ENCODE results near the gene MAST1. TPM values are rescaled to one million over a fixed set of nuclear protein-coding genes. Genes with fewer than 3 reads are reported as not detected.

The MAST1 gene
- total and polyA plus RNA-seq, 4 donors = 0.08 to 0.54 (median 0.23) TPM

- TF ChIP-seq REST (IDR thresholded peaks at IDR 0.05) (no peak), YY1 (IDR thresholded peaks at IDR 0.05) (no peak), RXRA (IDR thresholded peaks at IDR 0.05) (no peak), TAF1 (conservative IDR thresholded peaks at IDR 0.05) (no peak), ATF3 (IDR thresholded peaks at IDR 0.05) (no peak), JUND (IDR thresholded peaks at IDR 0.05) (no peak), RAD21 (IDR thresholded peaks at IDR 0.05) (no peak), FOXA2 (IDR thresholded peaks at IDR 0.05) (no peak), EGR1 (IDR thresholded peaks at IDR 0.05; ENCODE audit: low read depth in 2 of 2) (no peak), NR2F2 (IDR thresholded peaks at IDR 0.05) (no peak), SP1 (IDR thresholded peaks at IDR 0.05) (no peak)
Measured at GRCh38 chr19:12884627-12884925, 46.3 kb downstream of the MAST1 start (continued).

- WGBS = 6% methylated on average over 73 of the region's 73 CpGs
- H3K27ac ChIP-seq (ENCODE audit: low read depth in 1 of 2, low read length in 2 of 2) = no peak overlapping the region
- H3K4me3 ChIP-seq (ENCODE audit: low read depth in 1 of 3, low read length in 3 of 3) = peak overlapping the region in 1 of 3 donors; percentile 46
- no peaks in the 10 kb centered on the region for H3K36me3 ChIP-seq (ENCODE audit: control insufficient read depth in 4 of 4, insufficient read depth in 3 of 4, low read depth in 1 of 4, low read length in 3 of 4)
- peaks cover 0 to 6% (median 0%) of the 10 kb centered on the region in 4 donors for H3K27me3 ChIP-seq (ENCODE audit: control insufficient read depth in 4 of 4, insufficient read depth in 4 of 4, low read length in 3 of 4)
- TF ChIP-seq NR2F2 (IDR thresholded peaks at IDR 0.05) = no peak
- TF ChIP-seq RAD21 (IDR thresholded peaks at IDR 0.05) = peak; percentile 42 to 66
- no peak for TF ChIP-seq FOXA1 (IDR thresholded peaks at IDR 0.05)
- no peak for TF ChIP-seq HNF4G (IDR thresholded peaks at IDR 0.05)
- TF ChIP-seq CTCF (IDR thresholded peaks at IDR 0.05; ENCODE audit: low read depth, low read length, missing input control) = peak; percentile 32
- DNase-seq (ENCODE audit: low spot score) = peak; percentile 85
- H3K9ac ChIP-seq (ENCODE audit: low read depth in 1 of 2, low read length in 2 of 2) = no peak overlapping the region
- H3K4me1 ChIP-seq (ENCODE audit: control insufficient read depth in 4 of 4, insufficient read depth in 4 of 4, low read length in 3 of 4) = peaks cover 2 to 22% (median 9%) of the 10 kb centered on the region in 4 donors
- H3K9me3 ChIP-seq (ENCODE audit: control insufficient read depth in 4 of 4, low read length in 3 of 4) = peaks cover 5 to 21% (median 12%) of the 10 kb centered on the region in 4 donors
Measured at GRCh38 chr19:12884926-12885748, 46.8 kb downstream of the MAST1 start.
